NCI-H1417 treated with DMSO at 0.1 percent for 48 hours (cell line): Measurements from ENCODE around the gene CCDC91.
"Not testable (repeated sequence)": the region's sequence is repeated elsewhere in the genome, so short reads cannot be mapped to it uniquely, and the experiment has no call there.

Experiments
- DNase-seq: peaks from one replicate; lab custom pipeline; 2025; lab: John Stamatoyannopoulos, UW

CCDC91 gene

GRCh38 chr12:28232211-28232928 is 42.1 kb downstream of the CCDC91 start:
- DNase-seq, result no peak

- no peak for DNase-seq
Observed at GRCh38 chr12:28234444-28234843, 44.2 kb downstream of the CCDC91 start.

GRCh38 chr12:28235015-28235414 is 44.8 kb downstream of the CCDC91 start:
- no peak for DNase-seq

DNA sequence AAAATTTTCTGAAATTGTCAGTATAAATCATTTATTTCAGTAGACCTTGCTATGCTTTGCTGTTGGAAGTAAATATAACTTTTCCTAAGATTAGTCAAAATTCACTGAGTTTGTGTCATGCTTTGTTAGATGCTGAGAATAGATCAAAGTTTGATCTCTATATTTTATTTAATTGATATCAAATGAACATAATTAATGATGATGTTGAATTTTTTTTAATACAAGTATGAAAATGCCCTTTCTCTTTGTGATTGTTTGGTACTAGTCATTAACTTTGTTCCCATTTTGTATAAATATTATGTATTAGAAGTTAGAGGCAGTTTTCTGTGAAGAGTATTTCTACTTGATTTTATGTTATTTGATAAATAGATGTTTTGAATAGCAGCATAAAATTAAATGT is 45.7 kb downstream of the CCDC91 start:
- no peak for DNase-seq

GRCh38 chr12:28237423-28237822 is 47.2 kb downstream of the CCDC91 start:
- DNase-seq, result no peak

DNA sequence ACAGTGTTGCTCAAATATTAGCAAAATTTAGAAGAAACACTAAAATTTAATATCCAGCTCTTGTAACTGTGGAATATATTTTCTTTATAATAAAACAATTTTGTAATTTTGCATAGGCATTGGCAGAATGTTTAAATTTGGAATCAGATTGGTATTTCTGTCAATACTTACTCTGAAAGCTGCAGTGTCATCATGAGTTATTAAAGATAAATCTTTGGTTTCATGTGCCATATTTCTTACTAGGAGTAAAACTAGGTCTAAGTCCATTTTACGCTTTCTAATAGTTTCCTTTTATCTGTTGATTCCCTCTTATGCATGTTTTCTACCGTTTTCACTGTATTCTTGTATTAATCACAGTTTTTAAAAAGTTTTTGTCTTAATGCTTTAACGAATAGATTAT is 49.7 kb downstream of the CCDC91 start:
- DNase-seq, result no peak

- no peak for DNase-seq
Observed at GRCh38 chr12:28240853-28241252, 50.6 kb downstream of the CCDC91 start.

- DNase-seq, result no peak
Observed at GRCh38 chr12:28242129-28242495, 51.9 kb downstream of the CCDC91 start.

DNA sequence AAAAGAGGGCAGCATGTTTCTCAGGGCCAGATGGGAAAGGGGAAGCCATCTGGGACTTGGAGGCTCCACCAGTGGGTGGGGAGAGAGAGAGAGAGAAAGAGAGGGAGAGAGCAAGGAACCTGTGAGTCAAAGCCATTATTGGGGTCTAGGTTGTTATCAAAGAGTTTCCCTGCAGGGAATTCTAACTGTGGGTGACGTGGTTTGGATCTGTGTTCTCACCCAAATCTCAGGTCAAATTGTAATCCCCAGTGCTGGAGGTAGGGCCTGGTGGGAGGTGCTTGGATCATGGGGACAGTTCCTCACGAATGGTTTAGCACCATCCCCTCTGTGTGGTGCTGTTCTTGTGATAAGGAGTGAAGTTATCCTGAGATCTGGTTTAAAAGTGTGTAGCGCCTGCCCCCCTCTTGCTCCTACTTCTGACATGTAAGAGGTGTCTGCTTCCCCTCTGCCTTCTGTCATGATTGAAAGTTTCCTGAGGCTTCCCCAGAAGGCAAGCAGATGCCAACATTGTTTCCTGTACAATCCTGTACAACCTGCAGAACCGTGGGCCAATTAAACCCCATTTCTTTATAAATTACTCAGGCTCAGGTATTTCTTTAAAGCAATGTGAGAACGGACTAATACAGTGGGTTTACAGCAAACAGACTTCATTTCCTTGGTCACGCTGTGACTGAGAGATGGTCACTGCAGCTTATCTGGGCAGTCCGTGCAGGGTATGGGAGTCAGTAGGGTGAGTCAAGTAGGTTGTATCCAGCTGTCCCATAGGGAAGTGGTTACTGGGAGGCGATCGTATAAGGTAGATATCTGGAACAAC is 52.4 kb downstream of the CCDC91 start:
- no peak for DNase-seq

DNA sequence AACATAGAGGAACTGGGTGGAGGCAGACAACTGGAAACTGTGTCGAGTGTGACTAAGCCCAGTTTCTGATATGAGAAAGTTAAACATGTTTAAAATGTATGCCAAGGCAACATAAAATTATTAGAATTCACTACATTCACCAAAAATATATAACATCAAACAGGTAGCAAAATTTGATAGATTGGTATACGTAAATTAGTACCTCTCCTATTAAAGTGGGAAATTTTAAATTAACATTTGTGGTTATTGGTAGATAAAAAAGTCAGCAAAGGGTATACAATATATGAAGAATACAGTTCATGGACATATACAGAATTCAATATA is 53.0 kb downstream of the CCDC91 start:
- no peak for DNase-seq

DNA sequence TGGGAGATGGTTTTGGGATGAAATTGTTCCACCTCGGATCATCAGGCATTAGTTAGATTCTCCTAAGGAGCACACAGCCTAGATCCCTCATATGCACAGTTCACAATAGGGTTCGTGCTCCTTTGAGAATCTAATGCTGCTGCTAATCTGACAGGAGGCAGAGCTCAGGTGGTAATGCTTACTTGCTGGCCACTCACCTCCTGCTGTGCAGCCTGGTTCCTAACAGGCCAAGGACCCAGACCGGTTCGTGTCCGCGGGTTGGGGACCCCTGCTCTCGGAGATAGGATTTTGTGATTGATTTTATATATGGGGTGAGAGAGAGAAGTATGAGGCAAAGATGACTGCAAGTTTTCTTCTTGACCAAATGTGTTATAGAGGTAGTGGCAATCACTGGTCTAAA is 57.5 kb downstream of the CCDC91 start:
- DNase-seq, result no peak

- no peak for DNase-seq
Observed at GRCh38 chr12:28248555-28249145, 58.4 kb downstream of the CCDC91 start.

GRCh38 chr12:28253161-28253641 is 62.9 kb downstream of the CCDC91 start:
- no peak for DNase-seq

DNA sequence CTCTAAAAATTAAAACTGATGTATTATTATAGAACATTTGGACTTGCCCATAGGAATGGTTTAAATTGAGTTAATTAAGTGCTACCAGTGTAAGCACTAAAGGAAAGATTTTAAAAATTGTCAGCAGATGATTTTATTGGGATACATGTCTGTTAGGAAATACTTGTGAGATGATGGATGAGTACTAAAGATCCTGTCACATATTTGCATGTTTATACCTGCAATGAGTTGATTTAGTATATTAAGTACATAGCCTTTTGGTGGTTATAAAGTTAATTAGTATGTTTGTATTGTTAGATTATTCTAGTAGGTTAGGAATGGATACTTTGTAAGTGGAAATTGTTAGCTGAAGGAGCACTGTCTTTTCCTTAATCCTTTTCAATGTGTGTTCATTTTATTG is 67.2 kb downstream of the CCDC91 start:
- DNase-seq, result no peak

DNA sequence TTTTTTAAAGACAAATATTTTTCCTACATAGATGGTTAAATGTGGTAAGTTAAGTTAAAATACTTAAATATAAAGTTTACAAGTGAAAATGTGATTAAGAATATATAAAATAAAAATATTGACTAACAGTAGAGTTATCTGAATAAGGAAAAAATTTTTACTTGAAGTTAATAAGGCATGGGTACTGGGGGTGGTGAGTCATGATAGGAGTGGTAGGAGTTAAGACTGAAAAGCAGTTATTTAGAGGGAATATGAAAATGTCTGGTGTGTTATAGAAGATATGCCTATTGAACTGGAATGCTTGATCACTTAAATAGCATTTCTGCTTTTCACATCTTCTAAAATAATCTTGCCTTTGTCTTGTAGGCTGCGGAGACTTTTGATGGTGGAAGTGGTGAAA is 68.7 kb downstream of the CCDC91 start:
- no peak for DNase-seq

DNA sequence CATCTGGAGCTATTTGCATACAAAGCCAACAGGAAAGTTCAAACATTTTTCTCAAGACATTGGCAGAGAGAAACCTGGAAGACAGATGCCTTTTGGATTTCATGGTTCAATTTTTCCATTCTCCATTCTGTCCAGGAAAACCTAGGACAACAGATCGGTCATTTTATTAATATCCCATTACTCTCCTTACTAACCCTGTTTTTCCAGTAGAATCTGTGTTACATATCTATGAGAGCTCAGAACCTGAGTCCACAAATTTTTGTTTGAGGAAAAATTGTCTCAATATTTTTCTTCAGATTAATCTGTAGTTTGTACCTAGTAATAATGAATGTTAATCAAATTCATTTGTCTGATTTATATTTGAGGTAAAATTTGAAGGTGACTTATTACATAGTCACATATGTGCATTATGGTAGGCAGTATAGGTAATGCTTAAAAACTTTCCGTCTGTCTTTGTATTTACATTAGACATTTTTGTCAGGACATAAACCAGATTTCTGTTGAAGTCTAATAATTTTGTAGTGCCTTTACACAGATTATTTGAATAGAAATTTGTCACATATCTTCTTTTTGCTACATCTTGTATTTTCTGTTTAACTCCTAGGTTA is 75.3 kb downstream of the CCDC91 start:
- DNase-seq, result no peak

GRCh38 chr12:28267920-28268607 is 77.8 kb downstream of the CCDC91 start:
- DNase-seq, result not testable (repeated sequence)

DNA sequence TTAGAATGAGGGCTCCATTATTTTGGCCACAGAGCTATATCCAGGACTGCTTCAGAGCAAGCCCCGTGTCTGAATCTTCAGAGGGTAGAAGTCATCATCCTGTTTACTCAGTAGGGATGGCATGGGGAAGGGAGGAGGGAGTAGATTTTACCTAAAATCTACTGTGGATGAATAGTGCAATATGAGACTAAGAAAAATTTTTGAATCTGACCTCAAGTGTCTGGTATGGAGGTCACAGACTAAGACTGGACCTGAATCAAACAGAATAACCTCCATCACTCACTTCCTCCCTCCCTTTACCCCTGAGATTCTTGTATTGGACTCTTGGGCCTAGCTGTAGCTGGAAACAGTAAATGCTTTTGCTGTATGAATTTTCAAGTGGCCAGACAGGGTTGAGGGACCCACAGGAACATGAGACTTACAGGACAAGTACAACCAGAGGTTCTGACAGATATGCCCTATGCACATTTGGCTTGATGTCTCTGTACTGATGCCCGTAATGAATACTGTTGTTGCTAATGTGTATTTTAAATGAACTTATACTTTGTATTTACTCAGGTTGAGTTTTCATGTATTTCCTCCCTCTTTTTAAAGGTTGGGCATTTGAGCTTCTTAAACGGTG is 78.5 kb downstream of the CCDC91 start:
- no peak for DNase-seq

- DNase-seq, result no peak
Observed at GRCh38 chr12:28269851-28270250, 79.6 kb downstream of the CCDC91 start.

DNA sequence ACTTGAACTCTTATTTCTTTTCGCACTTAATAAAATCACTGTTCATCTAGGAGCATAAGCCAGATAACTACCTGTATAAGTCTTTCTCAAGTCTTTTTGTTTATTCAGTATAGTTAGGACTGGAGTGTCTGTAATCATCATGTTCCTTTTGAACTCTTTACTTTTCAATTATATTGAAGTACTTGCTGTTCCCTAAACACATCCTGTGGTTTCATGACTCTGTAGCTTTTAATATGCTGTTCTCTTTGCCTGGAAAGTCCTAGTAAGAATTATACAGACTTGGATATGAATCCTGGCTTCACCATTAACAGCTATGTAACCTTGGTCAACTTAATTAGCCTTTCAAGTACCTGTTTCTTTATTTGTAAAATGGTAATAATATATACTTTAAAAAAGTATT is 88.2 kb downstream of the CCDC91 start:
- DNase-seq, result no peak

DNA sequence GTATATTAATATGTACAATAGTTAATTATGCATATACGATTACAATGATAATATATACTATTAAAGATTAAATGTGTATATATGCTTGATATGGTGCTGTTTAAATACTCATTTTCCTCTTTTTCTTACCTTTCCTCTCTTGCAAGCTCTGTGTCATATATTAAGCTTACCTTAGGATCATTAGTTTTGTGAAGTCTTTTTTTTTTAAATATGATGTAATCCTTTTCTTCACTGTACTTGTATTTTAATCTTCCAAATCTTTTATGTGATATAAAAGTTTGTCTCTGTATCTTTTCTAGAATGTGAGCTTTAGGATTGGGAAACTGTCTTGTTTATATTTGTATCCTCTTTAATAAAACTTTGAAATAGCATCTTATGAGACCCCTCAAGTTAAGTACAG is 88.7 kb downstream of the CCDC91 start:
- no peak for DNase-seq

DNA sequence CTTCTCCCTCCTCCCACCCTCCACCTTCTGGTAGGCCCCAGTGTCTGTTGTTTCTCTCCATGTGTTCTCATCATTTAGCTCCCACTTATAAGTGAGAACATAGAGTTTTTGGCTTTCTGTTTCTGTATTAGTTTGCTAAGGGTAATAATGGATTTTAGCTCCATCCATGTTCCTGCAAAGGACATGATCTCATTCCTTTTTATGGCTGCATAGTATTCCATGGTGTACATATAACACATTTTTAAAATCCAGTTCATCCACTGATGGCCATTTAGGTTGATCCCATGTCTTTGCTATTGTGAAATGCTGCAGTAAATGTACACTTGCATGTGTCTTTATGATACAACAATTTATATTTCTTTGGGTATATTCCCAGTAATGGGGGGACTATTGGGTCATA is 96.1 kb downstream of the CCDC91 start:
- DNase-seq, result no peak
